HG03378 (cell line): Measurements from ENCODE around the gene SPATA31D4.
"Not testable (repeated sequence)": the region's sequence is repeated elsewhere in the genome, so short reads cannot be mapped to it uniquely, and the experiment has no call there.

Experiments used
- ATAC-seq: cut with Tn5 transposase; IDR thresholded peaks from one replicate; pipeline ENCODE4 v1.9.1; 2021; ENCODE audit warnings: mild to moderate bottlenecking, moderate library complexity; ENCODE audit not compliant: unreplicated experiment

The SPATA31D4 gene

GRCh38 chr9:81928305-81928704 is at the start of gene SPATA31D4:
TSS of gene SPATA31D4 (plus strand) at chr9:81928428. CDS start at chr9:81928514, 86 bp downstream.
- ATAC-seq = not testable (repeated sequence)

DNA sequence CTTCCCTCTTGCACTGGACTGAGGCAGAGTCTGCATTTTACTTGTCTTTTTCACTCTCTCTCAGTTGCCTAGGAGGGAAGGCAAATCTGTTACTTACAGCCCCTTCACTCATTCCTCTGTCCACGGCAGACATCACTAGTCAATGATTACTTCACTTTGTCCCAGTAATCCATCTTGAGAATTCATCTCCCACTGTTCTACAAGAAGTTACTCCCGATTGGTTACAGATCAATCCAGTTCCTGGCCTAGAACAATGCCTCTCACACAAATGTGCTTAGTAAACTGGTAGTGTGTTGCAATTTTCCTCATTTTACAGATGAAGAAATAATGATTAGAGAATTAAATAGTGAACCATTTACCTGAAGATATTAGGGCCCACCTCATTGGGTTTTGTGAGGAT is 49.7 kb upstream of the SPATA31D4 start:
- ATAC-seq = no peak

DNA sequence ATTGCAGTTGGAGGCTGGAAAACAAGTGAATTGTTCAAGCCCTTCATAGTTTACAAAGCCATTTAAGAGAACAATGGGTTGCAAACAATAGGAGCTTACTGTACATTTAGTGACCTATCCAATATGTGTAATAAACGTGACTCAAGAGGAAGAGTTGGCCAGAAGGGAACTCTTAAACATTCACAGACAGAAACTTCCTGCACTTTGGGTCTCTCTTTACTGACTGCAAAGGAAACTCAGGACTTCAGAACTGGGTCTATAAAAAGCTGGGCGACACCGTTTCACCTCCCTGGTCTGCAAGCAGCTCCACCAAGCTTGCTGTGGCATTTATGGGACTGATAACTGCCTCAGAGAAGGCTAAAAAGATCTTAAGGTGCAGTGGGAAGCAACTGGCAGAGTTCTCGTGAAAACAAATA is 48.7 kb upstream of the SPATA31D4 start:
- ATAC-seq = no peak

DNA sequence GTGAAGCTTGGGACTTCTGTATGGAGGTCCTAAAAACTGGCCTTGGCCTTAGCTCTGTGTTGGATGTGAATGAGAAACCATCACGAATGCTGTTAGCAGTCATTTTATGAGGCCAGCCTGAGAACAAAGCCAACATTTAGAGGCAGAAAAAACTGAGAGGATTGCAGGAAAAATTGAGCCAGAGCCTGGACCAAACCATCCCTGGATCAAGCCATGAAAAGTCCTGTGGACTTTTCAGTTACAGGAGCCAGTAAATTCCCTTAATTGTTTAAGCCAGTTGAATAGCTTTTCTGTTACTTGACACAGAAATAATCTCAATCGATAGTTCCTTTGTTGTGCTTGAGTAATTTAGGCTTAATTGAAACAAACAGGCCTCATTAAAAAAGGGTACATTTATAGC is 42.6 kb upstream of the SPATA31D4 start:
- ATAC-seq = no peak

DNA sequence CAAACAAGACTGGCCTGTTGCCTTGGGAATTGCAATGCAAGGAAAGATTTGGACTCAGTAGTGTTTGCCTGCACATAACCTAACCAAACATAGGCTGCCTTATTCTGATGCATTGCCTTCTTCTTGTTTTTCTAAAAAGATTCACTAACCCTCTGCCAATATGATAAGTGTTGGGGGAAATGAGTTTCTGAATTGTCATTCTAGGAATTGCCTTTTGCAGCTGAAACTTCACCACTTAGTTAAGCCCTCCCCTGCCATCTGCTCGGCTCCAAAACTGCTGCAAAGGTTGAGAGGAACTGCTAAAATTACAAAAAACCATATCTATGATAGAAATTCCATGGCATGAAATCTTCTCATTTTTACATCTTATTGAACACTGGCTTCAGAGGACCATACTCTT is 41.6 kb upstream of the SPATA31D4 start:
- no peak for ATAC-seq

GRCh38 chr9:81890104-81890503 is 38.1 kb upstream of the SPATA31D4 start:
- no peak for ATAC-seq

GRCh38 chr9:81892440-81892839 is 35.8 kb upstream of the SPATA31D4 start:
- ATAC-seq = no peak

GRCh38 chr9:81893929-81894328 is 34.3 kb upstream of the SPATA31D4 start:
- ATAC-seq = no peak

GRCh38 chr9:81894891-81895290 is 33.3 kb upstream of the SPATA31D4 start:
- peak; percentile 67 for ATAC-seq

- no peak for ATAC-seq
These were observed 32.2 kb upstream of the SPATA31D4 start for GRCh38 chr9:81896070-81896469.

DNA sequence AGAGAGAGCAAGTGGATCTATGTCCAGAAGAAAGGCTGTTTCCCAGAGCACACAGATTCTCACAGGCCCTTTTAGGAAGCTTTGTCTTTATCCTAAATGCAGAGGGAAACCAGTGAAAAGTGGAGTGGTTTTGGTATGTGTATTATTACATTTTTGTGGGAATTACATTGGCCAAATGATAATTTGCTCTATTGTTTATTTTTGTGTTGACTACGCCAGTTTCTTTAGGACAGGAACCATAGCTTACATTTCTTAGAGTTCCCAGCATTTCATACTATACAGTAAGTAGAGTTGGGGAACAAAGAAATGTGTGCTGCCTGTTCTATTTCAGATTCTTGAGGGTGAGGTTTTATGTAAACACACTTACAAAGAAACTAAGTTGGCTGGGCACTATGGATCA is 29.4 kb upstream of the SPATA31D4 start:
- no peak for ATAC-seq

DNA sequence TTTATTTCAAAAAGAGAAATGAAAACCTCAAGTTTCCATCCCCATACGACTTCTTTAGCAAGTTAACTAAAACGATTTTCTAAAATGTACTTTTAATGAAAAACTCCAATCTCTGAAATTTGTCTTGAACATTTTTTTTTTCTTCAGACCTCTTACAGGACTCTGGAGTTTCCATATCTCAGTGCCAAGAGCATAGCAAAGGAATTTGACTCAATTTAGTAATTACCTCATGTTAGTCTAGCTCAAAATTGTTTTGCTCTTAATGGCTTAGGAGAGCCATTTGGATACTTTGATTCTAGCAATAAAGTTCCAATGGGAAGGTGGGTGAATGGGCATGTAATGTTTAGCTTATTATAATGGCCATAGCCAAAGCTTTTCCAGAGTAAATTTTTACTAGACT is 26.0 kb upstream of the SPATA31D4 start:
- ATAC-seq = no peak

GRCh38 chr9:81902626-81903025 is 25.6 kb upstream of the SPATA31D4 start:
- ATAC-seq = no peak

GRCh38 chr9:81906671-81907070 is 21.6 kb upstream of the SPATA31D4 start:
- ATAC-seq = no peak

- no peak for ATAC-seq
These were observed 16.1 kb upstream of the SPATA31D4 start for GRCh38 chr9:81912135-81912534.

DNA sequence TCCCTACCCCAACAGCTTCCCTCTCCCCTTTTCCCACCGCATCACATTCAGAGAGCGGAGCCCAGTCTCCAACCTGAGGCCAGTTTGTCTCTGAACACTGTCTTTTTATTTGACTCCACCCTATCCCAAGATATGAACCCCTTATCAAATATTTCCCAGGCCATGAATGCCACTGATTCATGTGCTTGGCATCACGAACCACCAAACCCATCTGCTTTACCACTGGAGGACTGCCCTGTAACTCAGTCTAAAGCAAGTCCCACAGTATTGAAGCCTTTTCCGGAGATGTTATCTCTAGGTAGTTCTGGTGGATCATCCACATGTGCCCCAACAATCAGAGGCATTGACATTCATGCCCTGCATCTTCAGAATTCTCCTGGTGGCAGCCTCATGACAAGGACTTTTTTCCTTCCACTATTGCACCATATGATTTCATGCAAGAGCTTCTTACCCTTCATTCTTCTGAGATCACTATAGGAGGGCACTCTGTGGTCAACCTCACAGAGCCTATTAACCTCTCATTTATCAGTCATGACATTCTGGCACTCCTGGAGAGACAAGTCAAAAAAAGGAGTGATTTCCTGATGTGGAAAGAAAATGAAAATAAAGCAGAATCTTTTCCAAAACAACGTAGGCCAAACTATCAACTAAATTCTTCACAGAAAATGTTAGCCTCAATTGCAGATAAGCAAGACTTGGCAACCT is 12.3 kb upstream of the SPATA31D4 start:
- no peak for ATAC-seq

- ATAC-seq = not testable (repeated sequence)
These were observed 9.7 kb upstream of the SPATA31D4 start for GRCh38 chr9:81918507-81918906.

DNA sequence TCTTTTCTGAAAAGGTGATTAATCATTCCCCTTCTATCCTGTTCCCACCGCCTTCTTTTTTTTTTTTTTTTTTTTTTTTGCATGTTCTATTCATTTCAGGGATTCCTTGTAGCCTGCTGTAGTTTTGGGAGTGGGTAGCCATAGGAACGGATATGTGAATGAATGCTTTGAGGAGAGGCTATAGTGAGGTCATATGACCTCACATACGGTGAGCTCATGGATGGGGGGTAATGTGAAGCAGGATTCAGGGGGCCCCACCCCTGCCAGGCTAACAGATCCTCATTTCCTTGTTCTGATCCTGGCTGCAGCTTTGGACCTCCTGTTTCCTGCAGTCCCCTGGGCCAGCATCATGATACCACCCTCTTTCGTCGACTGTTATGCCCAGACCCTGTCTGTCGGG is 1.9 kb downstream of the SPATA31D4 start:
- not testable (repeated sequence) for ATAC-seq

GRCh38 chr9:81933547-81933946 is 5.3 kb downstream of the SPATA31D4 start:
- not testable (repeated sequence) for ATAC-seq

GRCh38 chr9:81943393-81943792 is 15.2 kb downstream of the SPATA31D4 start, which contains the start of gene SPATA31D3:
TSS of gene SPATA31D3 (plus strand) at chr9:81943500. CDS start at chr9:81943586, 86 bp downstream.
- not testable (repeated sequence) for ATAC-seq

GRCh38 chr9:81948650-81949049 is 20.4 kb downstream of the SPATA31D4 start:
- not testable (repeated sequence) for ATAC-seq

DNA sequence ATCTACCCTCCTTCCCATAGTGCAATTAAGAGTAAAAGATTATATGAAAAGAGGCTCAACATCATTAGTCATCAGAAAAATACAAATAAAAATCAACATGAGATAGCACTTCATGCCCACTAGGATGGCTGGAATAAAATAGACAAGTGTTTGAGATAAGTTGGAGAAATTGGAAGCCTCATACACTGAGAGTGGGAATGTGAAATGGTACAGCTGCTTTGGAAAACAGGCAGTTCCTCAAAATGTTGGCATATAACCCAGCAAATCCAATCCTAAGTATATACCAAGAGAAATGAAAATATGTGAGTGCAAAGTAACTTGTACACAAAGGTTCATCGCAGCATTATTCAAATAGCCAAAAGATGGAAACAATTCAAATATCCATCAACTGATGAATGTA is 24.9 kb downstream of the SPATA31D4 start:
- no peak for ATAC-seq

DNA sequence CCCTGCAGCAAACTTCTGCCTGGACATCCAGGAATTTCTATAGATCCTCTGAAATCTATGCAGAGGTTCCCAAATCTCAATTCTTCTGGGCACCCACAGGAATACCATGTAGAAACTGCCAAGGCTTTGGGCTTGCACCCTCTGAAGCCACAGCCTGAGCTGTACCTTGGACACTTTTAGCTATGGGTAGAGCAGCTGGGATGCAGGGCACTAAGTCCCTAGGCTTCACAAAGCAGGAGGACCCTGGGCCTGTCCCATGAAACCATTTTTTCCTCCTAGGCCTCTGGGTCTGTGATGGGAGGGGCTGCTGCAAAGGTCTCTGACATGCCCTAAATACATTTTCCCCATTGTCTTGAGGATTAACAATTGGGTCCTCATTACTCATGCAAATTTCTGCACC is 27.4 kb downstream of the SPATA31D4 start:
- no peak for ATAC-seq
